Measurements from ENCODE around the gene KIF20A. TPM values are rescaled to one million over a fixed set of nuclear protein-coding genes. Genes with fewer than 3 reads are reported as not detected.

Gene KIF20A
- total RNA-seq, 1 experiment from 2014 or later, result 67.1 TPM

DNA sequence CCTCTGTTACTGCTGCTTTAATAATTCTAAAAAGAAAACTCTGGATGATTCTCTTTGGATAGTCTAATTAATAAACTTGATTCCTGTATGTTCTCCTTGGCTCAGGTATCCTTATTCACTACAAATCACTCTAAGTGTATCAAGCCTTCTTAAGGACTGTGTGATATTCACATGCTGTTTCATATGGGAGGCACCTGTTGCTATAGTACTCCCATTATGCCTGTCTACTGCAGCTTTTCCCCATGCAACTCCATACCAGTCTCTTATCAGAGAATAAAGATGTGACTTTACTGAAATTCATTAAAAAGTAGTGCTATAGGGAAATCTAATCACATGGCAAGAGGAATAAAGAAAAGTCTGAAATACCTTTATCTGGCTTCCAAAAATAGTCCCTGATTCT lies 15.2 kb upstream of the KIF20A start:
- no peak overlapping the region for H3K14ac ChIP-seq (ENCODE audit: insufficient read depth, low read length)
- H4K8ac ChIP-seq (replicated peaks; ENCODE audit: insufficient read length, low read depth, low read length), result no peak overlapping the region
- no peak overlapping the region for H3T11ph ChIP-seq (ENCODE audit: low read length)
- Mint-ChIP-seq H3K9me3 (no peaks in the 10 kb centered on the region), H3K36me3 (ENCODE audit: insufficient read depth in 1 of 3, low read depth in 3 of 3) (peaks cover 61 to 95% (median 95%) of the 10 kb centered on the region in 3 experiments; a peak in 6 of 7 replicates), H3K4me3 (no peak overlapping the region), H3K27me3 (ENCODE audit: low read depth) (no peaks in the 10 kb centered on the region), H3K4me1 (no peaks in the 10 kb centered on the region), H3K27ac (no peak overlapping the region)
- H2BK5ac ChIP-seq (ENCODE audit: insufficient read length, low read length), result no peak overlapping the region
- H2BK120ac ChIP-seq (ENCODE audit: low read depth, low read length, poor library complexity, severe bottlenecking), result no peak overlapping the region
- no peaks in the 10 kb centered on the region for H3K9me3 ChIP-seq (ENCODE audit: control insufficient read depth, low read depth, low read length)
- no peak for DNase-seq
- H3K27ac ChIP-seq (ENCODE audit: insufficient read length, low read depth, low read length), result no peak overlapping the region
- H4K20me1 ChIP-seq (ENCODE audit: control insufficient read depth, insufficient read depth, insufficient read length), result no peaks in the 10 kb centered on the region
- no peaks in the 10 kb centered on the region for H3K79me1 ChIP-seq (ENCODE audit: insufficient read depth, low read depth, low read length, poor library complexity, severe bottlenecking)
- no peaks in the 10 kb centered on the region for H3K23me2 ChIP-seq (ENCODE audit: insufficient read length, low read depth, low read length, poor library complexity, severe bottlenecking)
- no peaks in the 10 kb centered on the region for H3K4me1 ChIP-seq (ENCODE audit: insufficient read depth, low read length)
- no peak overlapping the region for H3K18ac ChIP-seq (ENCODE audit: insufficient read length, low read depth, low read length)
- no peak overlapping the region for H4K91ac ChIP-seq (ENCODE audit: insufficient read length, low read depth, low read length)
- no peak overlapping the region for H2BK20ac ChIP-seq (ENCODE audit: low read depth, low read length, poor library complexity, severe bottlenecking)
- H2BK15ac ChIP-seq (ENCODE audit: low read depth, low read length), result no peak overlapping the region
- H2AFZ ChIP-seq (ENCODE audit: low read length), result no peak overlapping the region
- H3K4me2 ChIP-seq (ENCODE audit: insufficient read depth, insufficient read length, low read length), result no peak overlapping the region
- TF ChIP-seq, protein P1, sequence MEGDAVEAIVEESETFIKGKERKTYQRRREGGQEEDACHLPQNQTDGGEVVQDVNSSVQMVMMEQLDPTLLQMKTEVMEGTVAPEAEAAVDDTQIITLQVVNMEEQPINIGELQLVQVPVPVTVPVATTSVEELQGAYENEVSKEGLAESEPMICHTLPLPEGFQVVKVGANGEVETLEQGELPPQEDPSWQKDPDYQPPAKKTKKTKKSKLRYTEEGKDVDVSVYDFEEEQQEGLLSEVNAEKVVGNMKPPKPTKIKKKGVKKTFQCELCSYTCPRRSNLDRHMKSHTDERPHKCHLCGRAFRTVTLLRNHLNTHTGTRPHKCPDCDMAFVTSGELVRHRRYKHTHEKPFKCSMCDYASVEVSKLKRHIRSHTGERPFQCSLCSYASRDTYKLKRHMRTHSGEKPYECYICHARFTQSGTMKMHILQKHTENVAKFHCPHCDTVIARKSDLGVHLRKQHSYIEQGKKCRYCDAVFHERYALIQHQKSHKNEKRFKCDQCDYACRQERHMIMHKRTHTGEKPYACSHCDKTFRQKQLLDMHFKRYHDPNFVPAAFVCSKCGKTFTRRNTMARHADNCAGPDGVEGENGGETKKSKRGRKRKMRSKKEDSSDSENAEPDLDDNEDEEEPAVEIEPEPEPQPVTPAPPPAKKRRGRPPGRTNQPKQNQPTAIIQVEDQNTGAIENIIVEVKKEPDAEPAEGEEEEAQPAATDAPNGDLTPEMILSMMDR (conservative IDR thresholded peaks at IDR 0.05), result no peak
- no peak overlapping the region for H4K5ac ChIP-seq (ENCODE audit: insufficient read length, low read depth, low read length)
- no peak overlapping the region for H3K4ac ChIP-seq (ENCODE audit: low read depth, low read length)
- no peaks in the 10 kb centered on the region for H3K79me2 ChIP-seq (ENCODE audit: insufficient read depth, low read length)
- no peak overlapping the region for H3K9ac ChIP-seq (ENCODE audit: extremely low read depth, insufficient read length, low read length)
- no peak overlapping the region for H3K56ac ChIP-seq (ENCODE audit: insufficient read length, low read depth, low read length)
- no peak overlapping the region for H2BK12ac ChIP-seq (ENCODE audit: insufficient read length, low read depth, low read length)
- H2AK5ac ChIP-seq (ENCODE audit: insufficient read length, low read length), result no peak overlapping the region
- no peaks in the 10 kb centered on the region for H3K27me3 ChIP-seq (ENCODE audit: insufficient read depth, low read length)
- no peak overlapping the region for H3K23ac ChIP-seq (ENCODE audit: insufficient read length, low read depth, low read length)

All from H9 (cell line).